ENCODE measurements around the gene RNF103. TPM values are rescaled to one million over a fixed set of nuclear protein-coding genes. Genes with fewer than 3 reads are reported as not detected.

RNF103 gene
- total and polyA plus RNA-seq, 2 of the 8 experiments (the other 6 are each of a cell fraction or from before 2014, with no cell fraction given) = 3.3 to 7.4 TPM

DNA sequence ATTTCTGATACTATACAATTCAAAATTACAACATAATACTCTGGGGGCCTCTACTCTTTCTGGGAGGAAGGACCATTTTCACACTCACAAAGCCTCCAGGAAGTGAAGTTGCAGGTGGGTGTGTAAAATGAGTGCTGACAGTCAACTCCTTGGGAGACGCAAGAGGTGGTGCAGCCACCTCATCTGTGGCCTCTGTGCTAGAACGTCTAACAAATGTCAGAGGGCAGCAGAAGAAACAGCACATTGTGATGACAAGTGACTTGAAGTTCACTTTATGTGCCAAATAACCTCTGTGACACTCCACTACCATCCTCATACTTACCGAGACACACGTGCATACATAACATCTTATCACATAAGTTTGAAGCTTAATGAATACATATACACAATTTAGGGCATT, 10.2 kb downstream of the RNF103 start:
- no peak for TF ChIP-seq POLR2A (IDR thresholded peaks at IDR 0.05; ENCODE audit: control extremely low read depth in 1 of 2, low read depth in 2 of 2, low read length in 2 of 2)
- TF ChIP-seq TEAD4 (IDR thresholded peaks at IDR 0.05; ENCODE audit: low read depth, low read length) = no peak
- TF ChIP-seq TBP (IDR thresholded peaks at IDR 0.05; ENCODE audit: low read depth, low read length) = no peak
- TF ChIP-seq TAF1 (IDR thresholded peaks at IDR 0.05; ENCODE audit: low read depth, low read length) = no peak
- no peak for TF ChIP-seq SP2 (IDR thresholded peaks at IDR 0.05; ENCODE audit: low read length)
- TF ChIP-seq, protein P1, sequence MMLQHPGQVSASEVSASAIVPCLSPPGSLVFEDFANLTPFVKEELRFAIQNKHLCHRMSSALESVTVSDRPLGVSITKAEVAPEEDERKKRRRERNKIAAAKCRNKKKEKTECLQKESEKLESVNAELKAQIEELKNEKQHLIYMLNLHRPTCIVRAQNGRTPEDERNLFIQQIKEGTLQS (IDR thresholded peaks at IDR 0.05; ENCODE audit: insufficient read depth, low read depth, low read length) = no peak
- TF ChIP-seq SIX5 (IDR thresholded peaks at IDR 0.05; ENCODE audit: low read depth, low read length) = no peak
- no peak for TF ChIP-seq EZH2 (IDR thresholded peaks at IDR 0.05; ENCODE audit: low read depth, low read length, severe bottlenecking)
- TF ChIP-seq BACH1 (IDR thresholded peaks at IDR 0.05; ENCODE audit: low read length) = no peak
- no peak for TF ChIP-seq BRCA1 (IDR thresholded peaks at IDR 0.05; ENCODE audit: low read depth, low read length)
- no peak for TF ChIP-seq KDM5A (IDR thresholded peaks at IDR 0.05; ENCODE audit: low read length)
- TF ChIP-seq RNF2 (IDR thresholded peaks at IDR 0.05; ENCODE audit: borderline replicate concordance, low read depth, low read length, missing control alignments, poor library complexity, severe bottlenecking) = no peak
- no peak overlapping the region for H3K4me2 ChIP-seq (ENCODE audit: insufficient read depth in 1 of 2, low read depth in 2 of 2, low read length in 2 of 2)
- H2BK15ac ChIP-seq (ENCODE audit: low read length) = no peak overlapping the region
- no peaks in the 10 kb centered on the region for H3K23me2 ChIP-seq (ENCODE audit: low read depth, low read length)
- no peaks in the 10 kb centered on the region for H3K79me2 ChIP-seq (ENCODE audit: control insufficient read depth in 1 of 2, insufficient read depth in 2 of 2, low read length in 2 of 2)
- no peaks in the 10 kb centered on the region for H3K9me3 ChIP-seq (ENCODE audit: insufficient read depth in 2 of 2, low read depth in 1 of 2, low read length in 1 of 2)
- H3K27me3 ChIP-seq (replicated peaks in 1 of 4; ENCODE audit: control insufficient read depth in 3 of 4, extremely low read depth in 1 of 4, insufficient read depth in 3 of 4, low read length in 3 of 4) = peaks cover 0 to 1% (median 0%) of the 10 kb centered on the region in 4 experiments; a peak in 1 of 7 replicates
- H4K5ac ChIP-seq (ENCODE audit: insufficient read length, low read depth, low read length) = no peak overlapping the region
- H3K18ac ChIP-seq (ENCODE audit: extremely low read depth, low read length) = no peak overlapping the region
- no peak overlapping the region for H3K14ac ChIP-seq (ENCODE audit: insufficient read length)
- H3K4me3 ChIP-seq (ENCODE audit: extremely low read depth in 1 of 4, insufficient read depth in 2 of 4, low read depth in 3 of 4, low read length in 4 of 4) = no peak overlapping the region
- no peak overlapping the region for H4K91ac ChIP-seq (replicated peaks; ENCODE audit: insufficient read length, low read length)
- H4K20me1 ChIP-seq (replicated peaks in 1 of 2; ENCODE audit: control insufficient read depth in 1 of 2, insufficient read depth in 2 of 2, low read length in 2 of 2) = peaks cover 0 to 2% of the 10 kb centered on the region in 2 experiments
- no peak overlapping the region for H2AK5ac ChIP-seq (ENCODE audit: low read depth, low read length)
- no peak overlapping the region for H3K27ac ChIP-seq (ENCODE audit: low read depth, low read length)
- no peaks in the 10 kb centered on the region for H3K4me1 ChIP-seq (replicated peaks in 1 of 4; ENCODE audit: control insufficient read depth in 3 of 4, insufficient read depth in 4 of 4, low read length in 3 of 4)
- H2AFZ ChIP-seq (ENCODE audit: low read length) = no peak overlapping the region
- H3K79me1 ChIP-seq (ENCODE audit: low read depth, low read length) = no peaks in the 10 kb centered on the region
- no peak overlapping the region for H3K4ac ChIP-seq (replicated peaks; ENCODE audit: insufficient read length, low read depth, low read length)
- 94% methylated on average over 4 of the region's 4 CpGs; no CpG with 5 or more reads in 1 of the 2 experiments for WGBS, 2 experiments (ENCODE audit: extremely low coverage in 1 of 2, insufficient coverage in 1 of 2, insufficient read length in 1 of 2, insufficient replicate concordance in 2 of 2, low coverage in 1 of 2, low lambda C conversion rate in 2 of 2, missing lambda C conversion rate in 1 of 2)
- H4K8ac ChIP-seq (ENCODE audit: extremely low read depth, insufficient read depth, low read length) = no peak overlapping the region
- no peak overlapping the region for H3K23ac ChIP-seq (ENCODE audit: insufficient read length)
- no peak overlapping the region for H2BK12ac ChIP-seq (ENCODE audit: low read depth, low read length)
- no peak overlapping the region for H3K56ac ChIP-seq (replicated peaks; ENCODE audit: insufficient read length, low read depth, low read length)
- FAIRE-seq (no peak), DNase-seq (ENCODE audit: low read depth in 1 of 2, low spot score in 2 of 2) (no peak)
- H2BK20ac ChIP-seq (ENCODE audit: low read length) = no peak overlapping the region
- H2BK5ac ChIP-seq (ENCODE audit: low read depth, low read length) = no peak overlapping the region
- CTCF ChIA-PET (ENCODE audit: partially characterized antibody) = no interaction called here
- no peaks in the 10 kb centered on the region; a peak in 1 of 8 replicates for H3K36me3 ChIP-seq (ENCODE audit: control insufficient read depth in 2 of 4, insufficient read depth in 4 of 4, low read length in 3 of 4)
- POLR2A ChIA-PET (ENCODE audit: partially characterized antibody) = interaction anchor here (0.6 kb wide), 1 partner anchor 51 kb away, joined by 4 read pairs; no protein-coding TSS in a partner anchor
- no peak overlapping the region for H3K9ac ChIP-seq (replicated peaks in 1 of 4; ENCODE audit: extremely low read depth in 1 of 4, low read depth in 3 of 4, low read length in 3 of 4)
- no peak overlapping the region for H2BK120ac ChIP-seq (replicated peaks; ENCODE audit: low read depth, low read length)

Measured in H1 (cell line).